Activated CD4-positive, CD25-positive, alpha-beta regulatory T cell treated with anti-CD3 and anti-CD28 coated beads, Interleukin-2, amount 50 U/mL, for 16 hours (primary cell): ENCODE measurements around the gene SSTR4.

Experiments used
- DNase-seq: peaks from one replicate; pipeline ENCODE4 v3.0.0-alpha.2; 2020; ENCODE audit warnings: low read depth, low spot score

Gene SSTR4

DNA sequence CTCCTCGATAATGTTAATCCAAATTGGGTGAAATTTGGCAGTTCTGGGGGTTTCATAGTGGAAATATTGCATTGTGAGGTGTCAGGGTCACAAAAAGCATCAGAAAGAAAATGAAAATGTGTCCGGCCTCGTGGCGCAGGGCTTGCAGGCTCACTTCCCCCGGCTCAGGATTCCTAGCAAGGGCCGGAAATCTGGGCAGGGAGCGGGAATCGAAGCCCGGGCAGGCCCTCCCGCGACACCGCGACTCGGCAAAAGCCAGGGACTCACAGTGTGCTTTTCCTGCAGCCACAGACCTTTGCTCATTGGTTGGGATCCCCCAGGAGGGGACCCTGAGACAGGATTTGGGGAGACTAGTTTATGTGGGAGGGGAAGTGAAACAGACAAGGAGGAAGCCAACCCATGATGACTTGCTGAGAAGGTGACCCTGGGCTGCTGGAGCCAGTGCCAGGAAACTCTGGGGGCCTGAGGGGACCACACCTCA, 51.9 kb downstream of the SSTR4 start:
- no peak for DNase-seq

DNA sequence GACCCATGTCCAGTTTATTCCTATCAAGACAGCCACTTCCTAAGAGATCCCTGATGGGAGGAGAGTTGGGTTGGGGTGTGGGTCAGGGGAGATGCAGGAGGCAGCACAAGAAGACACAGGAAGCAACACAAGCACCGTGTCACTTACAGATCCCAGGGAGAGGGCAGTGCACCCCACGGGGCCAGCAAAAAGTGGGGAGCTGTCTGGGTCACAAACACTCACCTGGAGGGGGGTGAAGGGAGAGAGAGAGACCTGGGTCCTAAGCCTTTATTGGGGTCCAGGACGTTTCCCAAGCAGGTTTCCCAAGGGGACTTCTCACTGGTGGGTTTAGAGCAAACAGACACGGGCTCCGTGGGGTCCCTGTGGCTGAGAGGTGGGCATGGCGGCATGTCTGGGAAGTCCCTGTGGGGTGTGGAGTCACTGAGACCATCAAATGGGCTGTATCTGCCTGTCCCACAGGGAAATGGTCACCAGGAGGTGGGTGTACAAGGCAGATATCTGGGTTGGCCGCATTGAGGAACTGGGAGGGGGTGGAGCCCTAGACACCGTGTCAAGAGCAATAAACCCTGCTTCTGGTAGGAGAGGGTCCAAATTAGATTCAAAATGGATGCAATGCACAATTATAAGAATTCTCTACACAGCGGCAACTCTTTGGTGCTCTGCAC, 52.6 kb downstream of the SSTR4 start:
- DNase-seq = no peak
